GM21825 (cell line): ENCODE measurements around the gene PLOD2.

ENCODE experiments used
- ATAC-seq: cut with Tn5 transposase; IDR thresholded peaks from one replicate; pipeline ENCODE4 v1.9.1; 2021; ENCODE audit warnings: mild to moderate bottlenecking, moderate library complexity; ENCODE audit not compliant: unreplicated experiment

Gene PLOD2

GRCh38 chr3:146160964-146161662 lies at the start of gene PLOD2:
Gene PLOD2 (minus strand): TSS chr3:146161184. CDS start chr3:146160989, 195 bp downstream.
- peak; percentile 64 for ATAC-seq

GRCh38 chr3:146209371-146209770 lies 48.4 kb upstream of the PLOD2 start:
- no peak for ATAC-seq

DNA sequence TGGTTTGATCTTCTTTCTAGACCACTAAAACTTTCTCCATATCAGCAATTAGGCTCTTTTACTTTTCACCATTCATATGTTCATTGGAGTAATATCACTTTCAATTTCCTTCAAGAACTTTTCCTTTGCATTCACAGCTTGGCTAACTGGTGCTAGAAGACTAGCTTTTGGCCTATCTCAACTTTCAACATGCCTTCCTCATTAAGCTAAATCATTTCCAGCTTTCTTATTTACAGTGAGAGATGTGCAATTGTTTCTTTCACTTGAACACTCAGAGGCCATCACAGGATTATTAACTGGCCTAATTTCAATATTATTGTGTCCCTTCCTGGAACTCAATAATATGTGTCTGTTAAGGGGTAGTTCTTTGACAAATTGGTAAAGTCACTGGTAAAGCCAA lies 42.8 kb upstream of the PLOD2 start:
- no peak for ATAC-seq

DNA sequence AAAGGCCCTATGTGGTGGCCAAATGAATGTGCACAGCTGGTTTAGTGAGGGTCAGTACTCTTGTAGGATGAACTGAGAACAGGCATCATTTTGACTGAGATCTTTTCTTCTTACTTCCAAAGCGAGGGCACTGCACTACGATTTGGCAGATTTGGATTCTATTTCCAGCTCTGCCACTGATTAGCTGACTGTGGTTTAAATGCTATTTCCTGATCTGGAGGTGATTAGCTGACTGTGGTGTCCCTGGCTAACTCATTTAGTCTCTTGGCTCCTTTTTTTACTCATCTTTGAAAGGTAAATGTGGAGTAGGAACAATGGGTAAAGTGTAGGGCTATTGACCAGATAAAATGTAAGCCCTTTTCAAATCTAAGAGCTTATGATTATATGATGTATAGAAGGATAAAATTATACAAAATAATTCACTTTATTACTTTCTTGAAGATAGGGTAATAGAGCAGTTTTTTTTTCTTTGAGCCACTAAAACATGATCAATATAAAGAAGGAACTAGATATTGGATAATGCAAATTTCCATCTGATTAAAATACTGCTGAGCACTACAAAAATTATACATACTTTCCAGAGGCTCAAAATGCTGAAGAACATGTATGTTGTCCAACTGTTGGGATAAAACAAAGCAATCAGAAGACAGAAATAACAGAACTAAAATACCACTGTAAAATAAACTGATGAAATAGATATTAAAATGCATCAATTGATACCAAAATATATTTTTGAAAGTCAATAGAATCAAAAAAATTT lies 39.7 kb upstream of the PLOD2 start:
- ATAC-seq = no peak

- no peak for ATAC-seq
These were observed 38.8 kb upstream of the PLOD2 start for GRCh38 chr3:146199762-146200161.

DNA sequence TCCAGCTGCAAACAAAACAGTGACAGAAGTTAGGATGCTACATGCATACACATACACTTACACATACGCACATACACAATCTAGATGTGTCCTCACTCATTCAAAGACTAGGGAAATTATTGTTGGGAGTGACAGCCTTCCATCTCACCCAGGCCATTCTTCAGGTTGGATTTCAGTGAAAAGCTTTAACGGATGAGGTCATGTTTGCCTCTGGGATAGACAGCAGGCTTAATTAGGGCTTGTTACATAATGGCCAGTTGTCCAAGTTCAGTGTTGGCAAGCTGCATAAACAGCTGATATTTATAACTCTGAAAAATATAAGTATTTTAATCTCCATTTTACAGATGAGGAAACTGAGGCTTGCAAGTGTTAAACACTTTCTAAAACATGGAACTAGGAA lies 35.8 kb upstream of the PLOD2 start:
- ATAC-seq = no peak

DNA sequence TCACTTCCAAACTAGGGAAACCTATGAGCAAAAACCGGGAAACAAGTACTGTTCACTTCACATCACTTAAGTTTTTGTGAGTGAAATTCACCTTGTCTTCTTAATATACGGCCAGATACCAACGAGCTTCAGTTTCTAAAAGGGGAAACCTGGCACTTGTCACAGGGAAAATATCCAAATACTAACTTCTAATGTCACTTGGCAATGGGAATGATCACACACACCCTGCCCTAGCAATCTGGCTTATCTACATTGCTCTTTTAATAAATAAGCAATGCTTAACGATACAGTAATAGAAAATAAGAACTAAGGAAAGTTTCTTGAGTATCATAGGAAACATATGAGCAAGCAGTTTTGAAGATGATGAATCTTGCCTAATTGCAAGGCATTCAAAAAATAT lies 34.6 kb upstream of the PLOD2 start:
- ATAC-seq = no peak

- ATAC-seq = no peak
These were observed 34.0 kb upstream of the PLOD2 start for GRCh38 chr3:146195030-146195429.

GRCh38 chr3:146191051-146191450 lies 30.1 kb upstream of the PLOD2 start:
- no peak for ATAC-seq

- peak; percentile 91 for ATAC-seq
These were observed 28.7 kb upstream of the PLOD2 start for GRCh38 chr3:146189519-146190173.

- no peak for ATAC-seq
These were observed 26.5 kb upstream of the PLOD2 start for GRCh38 chr3:146187334-146187950.

GRCh38 chr3:146184241-146185015 lies 23.4 kb upstream of the PLOD2 start:
- ATAC-seq = no peak

DNA sequence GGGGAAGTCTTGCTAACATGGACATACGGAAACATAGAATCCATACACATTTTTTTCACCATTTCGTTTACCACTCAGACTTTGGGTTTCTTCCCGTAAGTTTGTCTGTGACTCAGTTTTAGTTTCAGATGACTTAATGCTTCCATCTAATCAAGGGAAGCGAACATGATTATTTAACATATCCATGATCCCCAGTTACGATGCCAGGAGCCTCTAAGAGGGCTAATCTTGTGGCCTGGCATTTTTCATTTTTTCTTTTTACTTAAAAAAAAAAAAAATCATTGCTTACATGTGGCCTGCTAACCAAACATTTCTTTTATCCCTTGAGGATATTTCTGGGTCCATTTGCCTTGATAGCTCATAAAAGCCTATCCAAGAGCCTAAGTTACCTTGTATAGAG lies 20.2 kb upstream of the PLOD2 start:
- no peak for ATAC-seq

GRCh38 chr3:146180376-146180775 lies 19.4 kb upstream of the PLOD2 start:
- no peak for ATAC-seq

GRCh38 chr3:146178006-146178689 lies 17.2 kb upstream of the PLOD2 start:
- no peak for ATAC-seq

DNA sequence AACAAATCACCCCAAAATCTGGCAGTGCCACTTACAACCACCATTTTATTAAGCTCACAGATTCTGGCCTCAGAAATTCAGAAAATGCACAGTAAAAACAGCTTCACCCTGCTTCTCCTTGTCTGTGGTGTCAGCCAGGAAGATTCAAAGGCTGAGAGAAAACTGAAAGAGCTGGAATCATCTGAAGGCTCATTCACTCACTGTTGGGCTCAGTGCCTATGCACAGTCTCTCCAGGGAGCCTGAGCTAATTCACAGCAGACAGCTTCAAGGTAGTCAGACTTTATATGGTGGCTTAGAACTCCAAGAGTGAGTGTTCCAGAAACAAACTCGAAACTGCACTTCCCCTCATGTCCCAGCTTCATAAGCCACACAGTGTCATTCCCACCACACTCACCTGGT lies 16.5 kb upstream of the PLOD2 start:
- no peak for ATAC-seq

DNA sequence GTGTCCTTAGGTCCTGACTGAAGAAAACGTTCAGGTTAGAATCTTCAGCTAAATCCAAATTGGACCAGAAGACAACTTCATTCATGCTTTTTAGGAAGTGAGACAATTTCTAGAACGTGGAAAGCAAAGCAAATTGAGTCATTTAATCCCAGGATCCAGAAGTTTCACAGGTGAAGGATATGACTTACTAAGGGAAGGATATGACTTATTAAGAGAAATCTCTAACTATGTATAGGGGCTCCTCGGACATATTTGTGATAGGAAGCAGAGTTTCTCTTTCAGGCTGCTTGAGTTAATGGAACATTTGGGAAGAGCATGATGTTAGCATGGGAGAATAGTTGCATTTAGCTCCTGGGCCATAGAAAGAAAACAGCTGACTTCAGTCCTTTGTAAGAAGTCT lies 16.1 kb upstream of the PLOD2 start:
- no peak for ATAC-seq

DNA sequence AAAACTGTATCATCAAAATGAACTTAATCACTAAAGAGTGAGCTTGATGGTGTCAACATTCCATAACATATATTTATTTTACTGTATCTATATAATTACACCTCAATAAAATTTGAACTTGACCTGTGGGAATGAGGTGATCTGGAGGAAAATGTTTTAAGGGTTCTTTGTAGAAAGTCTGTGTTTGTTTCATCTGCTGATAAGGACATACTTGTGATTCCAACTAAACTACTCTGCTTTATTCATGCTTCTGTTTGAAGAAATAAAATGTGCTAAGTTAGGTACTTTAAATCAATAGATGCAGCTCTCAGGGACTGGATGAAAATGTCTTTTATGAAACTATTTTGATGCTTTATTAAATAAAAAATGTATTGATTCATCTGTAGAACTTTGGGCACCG lies 11.6 kb upstream of the PLOD2 start:
- ATAC-seq = no peak

DNA sequence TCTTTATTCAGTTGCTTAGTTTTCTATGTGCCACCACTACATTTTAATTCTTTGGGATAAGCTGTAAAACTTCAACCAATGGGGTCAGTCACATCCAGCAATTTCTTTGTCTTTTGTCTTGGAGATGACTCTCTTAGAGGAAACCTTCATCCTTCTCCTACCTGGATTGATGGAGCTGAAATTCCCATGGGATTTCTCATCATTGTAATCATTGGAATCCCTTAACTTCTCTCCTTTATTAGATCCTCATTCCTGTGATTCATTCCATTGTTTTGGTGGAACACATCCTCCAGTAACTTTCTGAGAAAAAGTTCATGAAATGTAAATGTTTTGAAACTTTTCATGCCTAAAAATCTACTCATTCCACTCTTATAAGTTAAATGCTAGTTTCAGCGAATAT lies 9.6 kb upstream of the PLOD2 start:
- ATAC-seq = no peak

DNA sequence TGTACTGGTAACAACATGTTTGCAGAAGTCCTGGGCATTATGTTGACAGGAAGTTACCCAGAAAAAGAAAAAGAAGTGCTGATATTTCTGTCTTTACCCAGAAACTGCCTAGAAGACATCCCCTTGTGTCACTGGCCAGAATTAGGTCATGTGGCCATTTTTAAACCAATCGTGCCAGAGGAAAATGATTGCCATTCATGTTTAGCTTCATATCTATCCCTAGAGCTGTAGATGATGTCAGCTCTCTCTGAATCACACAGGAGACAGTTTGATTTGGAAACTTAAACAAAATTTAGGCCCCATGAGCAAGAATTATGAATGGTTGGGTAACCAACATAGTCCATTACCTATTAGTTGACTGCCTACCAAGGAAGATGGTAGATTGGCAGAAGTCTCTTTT lies 8.9 kb upstream of the PLOD2 start:
- no peak for ATAC-seq
